Epithelial cell of proximal tubule (primary cell): ENCODE measurements around the gene CAMKK1. TPM values are rescaled to one million over a fixed set of nuclear protein-coding genes. Genes with fewer than 3 reads are reported as not detected.

Experiments used
- DNase-seq: peaks from one replicate; pipeline ENCODE4 v3.0.0-alpha.2; 2011; ENCODE audit warnings: low read depth
- H3K4me3 ChIP-seq: 2 replicates; pipeline ENCODE4 v1.5.1; 2011; ENCODE audit warnings: low read depth, mild to moderate bottlenecking, low read length
- total RNA-seq: library from RNA; depleted of rRNA; stranded (reverse); fragments of >200 nt; gene quantifications from 2 replicates; pipeline ENCODE4 v1.2.3, GENCODE V29; 2015
- TF ChIP-seq, protein P1 (sequence below): conservative IDR thresholded peaks from 2 replicates; pipeline ENCODE4 v1.5.1; 2012; ENCODE audit warnings: low read depth, mild to moderate bottlenecking, low read length

Gene CAMKK1
- total RNA-seq, 1 donor from 2014 or later = 7.1 TPM

DNA sequence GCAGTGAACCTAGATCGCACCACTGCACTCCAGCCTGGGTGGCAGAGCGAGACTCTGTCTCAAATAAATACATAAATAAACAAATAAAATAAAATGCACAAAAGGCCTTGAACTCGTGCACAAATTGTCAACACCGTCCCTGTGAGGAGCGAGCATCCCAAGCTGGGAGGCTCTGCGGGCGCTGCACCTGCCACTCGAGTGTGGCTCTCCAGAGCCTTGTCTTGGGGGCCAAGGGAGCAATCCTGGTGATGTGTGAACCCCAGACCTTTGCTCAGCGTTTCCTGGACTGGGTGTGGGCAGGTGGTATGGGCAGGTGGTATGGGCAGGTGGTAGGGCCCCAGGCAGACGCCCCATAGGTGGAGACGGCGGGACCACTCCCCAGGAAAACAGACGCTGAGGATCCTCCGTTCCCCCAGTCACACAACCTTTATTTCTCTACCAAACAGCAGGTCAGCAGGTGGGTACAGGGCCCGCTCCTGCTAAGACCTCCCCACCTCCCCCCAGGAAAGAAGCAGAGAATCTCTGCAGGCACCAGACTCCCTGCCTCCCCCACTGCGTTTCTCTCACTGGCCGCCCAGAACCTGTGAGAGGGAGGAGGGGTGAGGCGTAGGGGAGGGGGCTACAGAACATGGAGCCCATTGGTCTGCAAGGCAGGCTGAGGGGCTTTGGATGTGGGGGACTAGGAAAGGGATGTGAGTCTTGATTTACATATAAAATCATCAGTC lies 30.8 kb upstream of the CAMKK1 start:
- TF ChIP-seq, protein P1, sequence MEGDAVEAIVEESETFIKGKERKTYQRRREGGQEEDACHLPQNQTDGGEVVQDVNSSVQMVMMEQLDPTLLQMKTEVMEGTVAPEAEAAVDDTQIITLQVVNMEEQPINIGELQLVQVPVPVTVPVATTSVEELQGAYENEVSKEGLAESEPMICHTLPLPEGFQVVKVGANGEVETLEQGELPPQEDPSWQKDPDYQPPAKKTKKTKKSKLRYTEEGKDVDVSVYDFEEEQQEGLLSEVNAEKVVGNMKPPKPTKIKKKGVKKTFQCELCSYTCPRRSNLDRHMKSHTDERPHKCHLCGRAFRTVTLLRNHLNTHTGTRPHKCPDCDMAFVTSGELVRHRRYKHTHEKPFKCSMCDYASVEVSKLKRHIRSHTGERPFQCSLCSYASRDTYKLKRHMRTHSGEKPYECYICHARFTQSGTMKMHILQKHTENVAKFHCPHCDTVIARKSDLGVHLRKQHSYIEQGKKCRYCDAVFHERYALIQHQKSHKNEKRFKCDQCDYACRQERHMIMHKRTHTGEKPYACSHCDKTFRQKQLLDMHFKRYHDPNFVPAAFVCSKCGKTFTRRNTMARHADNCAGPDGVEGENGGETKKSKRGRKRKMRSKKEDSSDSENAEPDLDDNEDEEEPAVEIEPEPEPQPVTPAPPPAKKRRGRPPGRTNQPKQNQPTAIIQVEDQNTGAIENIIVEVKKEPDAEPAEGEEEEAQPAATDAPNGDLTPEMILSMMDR = no peak
- DNase-seq = no peak
- no peak overlapping the region for H3K4me3 ChIP-seq

GRCh38 chr17:3922765-3923164 lies 29.9 kb upstream of the CAMKK1 start:
- TF ChIP-seq, protein P1 = no peak
- DNase-seq = no peak
- H3K4me3 ChIP-seq = no peak overlapping the region

DNA sequence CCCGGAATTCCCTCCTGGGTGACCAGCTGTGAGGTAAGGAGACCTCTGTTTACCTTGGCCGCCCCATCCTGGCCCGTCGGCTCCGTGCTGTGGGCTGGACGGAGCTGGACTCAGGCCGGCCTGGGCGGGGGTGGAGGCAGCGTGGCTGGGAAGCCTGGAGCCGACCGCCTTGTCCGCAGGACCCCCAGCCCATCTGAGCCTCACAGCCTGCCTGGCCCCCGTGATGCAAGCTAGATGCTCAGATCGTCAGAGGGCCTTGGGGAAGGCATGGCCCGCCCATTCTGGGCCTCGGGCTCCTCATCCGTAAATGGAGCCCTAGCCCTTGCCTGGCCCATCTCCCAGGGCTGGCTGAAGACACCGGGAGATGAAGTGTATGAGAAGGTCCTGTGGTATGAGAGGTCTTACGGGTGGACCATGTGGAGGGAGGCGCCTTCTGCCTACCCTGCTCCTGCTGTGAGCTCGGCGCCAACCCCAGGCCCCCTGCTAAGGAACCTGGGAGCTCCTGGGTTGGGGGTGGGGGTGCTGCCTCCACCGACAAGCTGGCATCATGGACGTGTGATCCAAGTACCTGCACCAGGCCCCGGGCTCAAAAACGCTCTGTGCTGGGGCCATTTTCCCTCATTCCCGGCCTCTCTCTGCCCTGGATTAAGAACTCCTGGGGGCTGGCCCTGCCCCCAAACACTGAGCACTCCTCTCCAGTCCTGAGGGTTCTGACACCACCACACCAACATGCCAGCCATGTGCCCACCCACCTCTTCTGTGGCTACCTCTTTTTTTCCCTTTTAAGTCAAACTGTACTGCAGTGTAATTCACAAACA lies 28.9 kb upstream of the CAMKK1 start:
- TF ChIP-seq, protein P1 = no peak
- DNase-seq = no peak
- no peak overlapping the region for H3K4me3 ChIP-seq

GRCh38 chr17:3921006-3921405 lies 28.2 kb upstream of the CAMKK1 start:
- TF ChIP-seq, protein P1 = no peak
- no peak for DNase-seq
- no peak overlapping the region for H3K4me3 ChIP-seq

DNA sequence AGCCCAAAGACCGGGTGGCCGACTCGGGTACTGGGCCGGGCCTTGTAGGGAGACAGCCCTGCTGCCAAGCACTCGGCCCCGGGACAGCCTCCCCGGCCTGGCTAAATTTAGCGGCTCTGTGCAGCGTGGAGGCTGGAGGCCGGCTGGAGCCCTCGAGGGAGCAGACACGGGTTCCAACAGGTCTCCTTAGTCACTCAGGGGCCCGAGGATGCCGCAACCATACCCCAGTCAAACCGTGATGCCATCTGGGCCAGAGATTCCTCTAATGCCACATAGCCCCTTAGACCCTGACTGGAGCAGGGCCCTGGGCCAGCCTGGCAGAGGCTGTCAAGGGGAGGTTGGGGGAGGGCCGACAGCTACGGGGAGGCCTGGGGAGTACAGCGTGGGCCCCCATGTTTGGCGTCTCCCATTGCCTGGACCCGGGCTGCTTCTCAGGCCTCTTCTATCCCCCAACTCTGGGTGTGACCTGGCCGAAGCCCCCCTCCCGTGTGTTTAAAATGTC lies 26.3 kb upstream of the CAMKK1 start:
- no peak overlapping the region for H3K4me3 ChIP-seq
- DNase-seq = no peak
- TF ChIP-seq, protein P1 = no peak

- no peak overlapping the region for H3K4me3 ChIP-seq
- DNase-seq = no peak
- TF ChIP-seq, protein P1 = no peak
Observed at GRCh38 chr17:3918372-3919122, 25.7 kb upstream of the CAMKK1 start.
